GM18870 (cell line): ENCODE data around the gene DAPP1.
A peak's percentile ranks its signal among the peaks of the same experiment; 100 is the strongest.
"Not testable (repeated sequence)": the region's sequence is repeated elsewhere in the genome, so short reads cannot be mapped to it uniquely, and the experiment has no call there.

Experiments
- ATAC-seq: cut with Tn5 transposase; IDR thresholded peaks from one replicate; pipeline ENCODE4 v1.9.1; 2021; ENCODE audit warnings: moderate library complexity; ENCODE audit not compliant: unreplicated experiment

Gene DAPP1

DNA sequence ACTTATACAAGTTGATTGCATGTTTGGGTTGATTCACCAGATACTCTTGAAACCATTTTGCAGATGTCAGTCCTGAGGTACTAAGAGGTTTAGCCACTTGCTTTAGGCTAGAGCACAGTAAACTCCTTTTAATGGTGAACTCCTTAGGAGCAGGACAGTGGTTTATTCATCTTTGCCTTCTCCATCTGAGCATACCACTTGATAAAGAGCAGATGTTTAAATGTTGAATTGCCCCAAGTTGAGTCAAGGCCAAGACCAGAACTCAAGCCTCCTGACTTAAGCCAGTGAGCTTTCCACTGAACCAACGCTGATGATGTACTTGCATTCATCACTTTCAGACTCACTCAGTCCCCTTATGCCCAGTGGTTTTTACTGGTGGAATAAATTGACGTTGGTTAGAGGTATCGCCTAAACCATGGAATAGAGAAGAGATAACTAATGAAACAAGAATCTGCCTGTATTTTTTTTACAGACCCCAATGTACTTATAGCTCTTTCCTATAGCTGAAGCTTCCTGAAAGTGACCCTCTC lies 7.5 kb downstream of the DAPP1 start:
- no peak for ATAC-seq

DNA sequence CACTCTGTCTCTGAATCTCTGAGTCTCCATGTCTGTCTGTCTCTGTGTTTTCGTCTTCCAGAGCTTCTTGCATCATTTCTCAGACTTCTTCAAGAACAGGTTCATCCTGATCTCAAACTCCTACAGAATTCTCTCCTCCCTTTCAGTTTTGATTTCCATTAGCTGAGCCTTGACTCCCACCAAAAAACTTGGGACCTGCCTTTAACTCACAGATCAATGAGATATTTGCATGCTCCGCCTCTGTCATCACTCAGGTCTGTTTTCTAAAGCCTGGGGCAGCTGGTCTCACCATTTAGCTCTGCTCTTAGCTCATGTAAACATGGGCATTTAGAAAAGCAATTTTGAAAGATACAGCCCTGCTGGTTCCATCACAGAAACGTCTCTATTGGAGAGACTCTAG lies 8.6 kb downstream of the DAPP1 start:
- ATAC-seq = no peak

DNA sequence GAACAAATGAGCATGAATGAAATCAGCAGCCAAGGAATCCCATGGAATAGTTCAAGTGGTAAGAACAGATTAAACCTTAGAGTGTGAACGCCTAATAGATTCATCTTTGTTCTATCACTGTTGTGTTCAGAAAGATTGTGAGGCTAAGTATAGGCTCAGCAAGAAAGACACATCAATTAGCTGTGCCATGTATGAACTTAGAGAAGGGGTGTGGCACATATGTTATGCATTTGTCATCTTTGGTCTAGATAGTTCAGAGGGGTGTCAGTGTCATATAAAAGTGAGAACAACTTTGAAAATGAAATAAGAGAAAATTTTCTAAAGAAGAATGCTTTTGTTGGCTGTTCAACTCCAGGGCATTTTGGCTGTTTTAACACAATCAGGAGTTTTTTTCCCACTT lies 9.4 kb downstream of the DAPP1 start:
- ATAC-seq = no peak

DNA sequence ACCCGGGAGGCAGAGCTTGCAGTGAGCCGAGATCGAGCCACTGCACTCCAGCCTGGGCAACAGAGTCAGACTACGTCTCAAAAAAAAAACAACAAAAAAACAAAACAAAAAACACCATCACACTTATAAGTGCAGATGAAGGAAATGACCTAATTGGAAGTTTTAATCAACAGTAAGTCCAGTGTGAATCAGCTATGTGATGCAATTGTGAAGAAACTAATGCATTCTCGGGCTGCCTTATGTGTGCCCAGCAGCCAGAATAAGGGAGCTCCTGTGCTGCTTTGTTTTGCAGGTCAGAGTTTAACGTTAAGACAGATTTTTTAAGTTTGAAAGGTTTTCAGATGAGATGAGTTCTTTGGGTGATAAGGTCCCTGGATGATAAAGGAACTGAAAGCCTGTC lies 10.8 kb downstream of the DAPP1 start:
- ATAC-seq = no peak

DNA sequence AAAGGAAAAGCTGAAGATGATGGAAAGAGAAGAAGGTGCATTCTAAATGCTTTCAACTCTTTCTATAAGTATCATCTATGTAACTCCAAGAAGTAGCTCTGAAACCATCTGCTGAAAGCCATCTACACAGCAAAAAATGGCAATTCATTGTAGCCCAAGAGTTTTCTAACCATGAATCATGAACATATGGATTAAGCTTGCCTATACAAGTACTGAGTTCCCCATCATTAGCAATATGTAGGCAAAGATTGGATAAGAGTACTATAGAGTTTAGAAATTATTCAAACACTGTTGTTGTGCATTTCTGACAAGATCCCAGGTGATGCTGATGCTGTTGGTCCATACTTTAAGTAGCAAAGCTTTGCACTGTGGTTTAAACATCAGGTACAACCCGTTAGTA lies 11.2 kb downstream of the DAPP1 start:
- no peak for ATAC-seq

DNA sequence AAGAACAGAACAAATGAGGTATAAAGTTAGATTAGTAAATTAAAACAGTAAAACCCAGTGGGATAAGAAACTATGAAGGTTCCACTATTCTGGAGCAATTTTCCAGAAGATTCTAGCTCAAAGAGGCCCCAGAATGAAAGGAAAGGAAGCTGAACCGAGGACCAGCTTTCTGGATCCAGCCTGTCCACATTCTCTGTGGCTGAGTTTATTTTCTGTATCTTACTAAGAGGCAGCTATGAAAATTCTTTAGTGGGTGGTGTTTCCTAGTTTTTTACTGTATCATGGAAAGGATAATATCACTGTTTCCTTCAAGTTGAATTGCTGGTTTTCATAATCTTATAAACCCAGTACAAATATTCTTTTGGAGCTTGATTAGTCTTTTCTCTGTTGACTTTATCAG lies 11.8 kb downstream of the DAPP1 start:
- ATAC-seq = no peak

DNA sequence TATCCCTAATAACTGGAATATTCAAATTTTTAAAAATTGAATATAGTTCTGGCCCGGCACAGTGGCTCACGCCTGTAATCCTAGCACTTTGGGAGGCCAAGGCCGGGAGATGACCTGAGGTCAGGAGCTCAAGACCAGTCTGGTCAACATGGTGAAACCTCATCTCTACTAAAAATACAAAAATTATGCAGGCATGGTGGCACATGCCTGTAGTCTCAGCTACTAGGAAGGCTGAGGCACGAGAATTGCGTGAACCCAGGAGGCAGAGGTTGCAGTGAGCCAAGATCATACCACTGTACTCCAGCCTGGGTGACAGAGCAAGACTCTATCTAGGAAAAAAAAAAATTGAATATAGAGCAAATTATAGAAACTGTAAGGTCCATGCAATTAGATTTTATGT lies 13.4 kb downstream of the DAPP1 start:
- not testable (repeated sequence) for ATAC-seq

DNA sequence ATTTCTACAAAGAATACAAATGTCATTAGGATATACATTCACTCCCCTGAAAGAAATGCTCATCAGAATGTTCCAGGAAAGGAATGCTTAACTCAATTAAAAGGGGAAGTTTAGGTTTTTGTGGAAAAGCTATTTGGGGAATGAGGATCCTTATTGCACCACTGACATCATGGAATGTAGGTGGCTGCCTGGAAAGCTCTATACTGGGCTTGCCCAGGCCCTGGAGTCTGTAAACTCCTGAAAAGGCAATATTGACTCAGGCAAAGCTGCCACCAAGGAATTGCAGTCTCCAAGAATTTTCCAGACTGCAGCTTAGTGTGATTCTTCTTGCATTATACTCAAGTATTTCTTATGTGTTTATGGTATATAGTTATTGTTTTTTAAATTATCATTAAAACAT lies 15.7 kb downstream of the DAPP1 start:
- ATAC-seq = no peak

DNA sequence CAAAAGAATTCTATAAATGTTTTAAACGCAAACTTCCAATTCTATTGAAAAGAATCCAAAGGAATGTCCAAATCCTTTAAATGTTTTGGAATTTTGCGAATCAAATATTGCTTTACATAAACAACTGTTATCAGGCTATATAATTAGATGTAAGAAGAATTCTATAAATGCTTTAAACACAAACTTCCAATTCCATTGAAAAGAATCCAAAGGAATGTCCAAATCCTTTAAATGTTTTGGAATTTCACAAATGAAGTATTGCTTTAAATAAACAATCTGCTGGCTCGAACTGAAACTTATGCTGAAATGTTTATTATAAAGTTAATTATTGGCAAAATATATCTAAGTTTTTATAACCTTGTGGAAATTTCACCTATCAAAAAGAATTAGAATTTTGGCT lies 16.1 kb downstream of the DAPP1 start:
- no peak for ATAC-seq

DNA sequence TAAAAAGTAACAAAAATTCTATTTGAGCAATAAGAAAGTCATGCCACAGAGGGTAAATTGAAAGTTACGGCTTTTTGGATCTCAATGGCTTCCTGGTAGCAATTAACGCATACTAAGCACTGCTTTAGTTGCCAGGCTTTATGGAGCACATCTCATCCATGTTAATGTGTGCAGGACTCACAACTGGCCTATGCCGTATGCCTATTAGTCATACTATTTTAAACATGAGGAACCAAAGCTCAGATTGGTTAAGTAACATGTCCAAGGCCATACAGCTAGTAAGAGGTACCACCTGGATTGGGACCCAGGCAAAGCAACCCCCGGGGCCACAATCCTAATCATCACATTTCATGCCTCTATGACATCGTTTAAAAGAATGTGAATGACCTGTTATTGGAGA lies 17.1 kb downstream of the DAPP1 start:
- no peak for ATAC-seq

DNA sequence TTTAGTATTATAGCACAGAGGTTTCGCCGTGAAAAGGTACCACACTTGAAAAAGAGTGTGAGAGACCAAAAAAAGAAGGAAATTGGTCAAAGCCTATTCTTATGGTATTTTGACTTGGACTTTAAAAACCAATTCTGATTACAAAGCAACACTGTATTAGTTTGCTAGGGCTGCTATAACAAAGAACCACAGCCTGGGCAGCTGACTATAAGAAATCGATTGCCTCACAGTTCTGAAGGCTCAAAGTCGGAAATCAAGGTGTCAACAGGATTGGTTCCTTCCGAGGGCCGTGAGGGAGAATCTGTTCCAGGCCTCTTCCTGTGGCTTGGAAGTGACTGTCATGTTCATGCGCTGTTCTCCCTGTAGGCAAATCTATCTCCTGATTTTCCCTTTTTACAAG lies 17.9 kb downstream of the DAPP1 start:
- no peak for ATAC-seq

DNA sequence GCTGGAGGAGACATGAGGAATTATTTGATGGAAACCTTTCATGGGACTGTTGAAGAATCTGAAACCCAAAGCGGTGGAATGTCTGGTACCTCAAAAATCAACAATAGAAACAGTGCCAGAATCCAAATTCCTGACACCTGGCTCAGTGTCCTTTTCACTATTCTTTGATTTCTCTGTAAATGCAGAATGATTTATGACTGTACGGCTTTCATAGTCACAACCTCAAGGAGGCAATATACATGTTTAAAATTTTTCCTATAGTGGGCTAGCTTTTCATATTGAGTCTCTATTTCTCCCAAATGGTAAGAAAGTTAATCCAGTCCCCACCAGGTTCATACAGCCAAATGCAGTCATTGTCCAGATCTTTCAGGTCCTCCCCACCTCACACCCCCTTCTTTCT lies 19.3 kb downstream of the DAPP1 start:
- no peak for ATAC-seq

DNA sequence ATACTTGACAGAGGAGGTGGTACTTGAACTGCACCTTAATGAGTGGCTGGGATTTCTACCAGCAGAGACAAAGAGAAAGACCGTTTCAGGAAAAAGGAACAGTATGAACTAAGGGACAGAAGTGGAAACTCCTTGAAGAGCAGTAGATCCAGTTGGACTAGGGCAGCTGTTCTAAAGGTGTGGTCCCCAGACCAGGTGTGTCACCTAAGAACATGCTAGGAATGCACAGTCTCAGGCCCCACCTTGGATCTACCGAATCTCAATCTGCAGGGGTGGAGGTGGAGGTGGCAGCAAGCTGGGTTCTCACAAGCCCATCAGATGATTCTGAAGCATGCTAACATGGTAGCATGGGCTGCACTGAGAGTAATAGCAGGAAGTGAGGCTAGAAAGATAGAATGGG lies 22.3 kb downstream of the DAPP1 start:
- no peak for ATAC-seq

DNA sequence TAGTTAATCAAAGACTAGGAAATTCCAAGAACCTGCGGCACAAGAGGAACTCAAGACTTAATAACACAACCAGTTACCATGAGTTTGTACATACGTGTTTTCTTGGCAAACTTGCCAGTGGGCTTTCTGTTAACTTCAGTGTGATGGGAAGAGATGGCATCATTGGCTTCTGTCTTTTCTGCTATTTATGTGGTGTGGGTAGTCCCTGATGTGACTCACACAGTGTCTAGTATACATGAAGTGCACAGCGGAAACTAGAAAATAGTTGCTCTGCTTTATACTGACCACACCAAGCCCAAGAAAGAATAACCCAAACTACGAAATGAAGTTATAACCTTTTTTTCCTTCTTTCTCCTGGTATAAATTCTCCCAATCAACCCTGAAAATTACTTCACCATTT lies 24.5 kb downstream of the DAPP1 start:
- no peak for ATAC-seq

DNA sequence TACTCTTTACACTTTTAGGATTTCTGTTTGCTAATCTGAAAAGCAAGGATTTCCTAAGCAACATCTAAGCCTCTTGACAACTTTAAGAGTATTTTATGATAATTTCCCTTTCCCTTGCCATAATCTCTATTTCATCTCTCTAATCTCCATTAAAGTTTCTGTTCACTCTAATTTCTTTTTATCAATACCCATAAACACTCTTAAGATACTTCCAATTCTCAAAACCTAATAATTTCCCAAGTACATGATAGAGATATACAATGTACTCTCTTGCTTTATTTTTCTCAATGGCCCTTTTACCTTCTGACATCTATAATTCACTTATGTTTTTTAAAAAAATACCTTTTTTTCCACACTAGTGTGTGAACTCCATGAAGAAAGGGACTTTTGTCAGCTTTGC lies 26.8 kb downstream of the DAPP1 start:
- no peak for ATAC-seq

DNA sequence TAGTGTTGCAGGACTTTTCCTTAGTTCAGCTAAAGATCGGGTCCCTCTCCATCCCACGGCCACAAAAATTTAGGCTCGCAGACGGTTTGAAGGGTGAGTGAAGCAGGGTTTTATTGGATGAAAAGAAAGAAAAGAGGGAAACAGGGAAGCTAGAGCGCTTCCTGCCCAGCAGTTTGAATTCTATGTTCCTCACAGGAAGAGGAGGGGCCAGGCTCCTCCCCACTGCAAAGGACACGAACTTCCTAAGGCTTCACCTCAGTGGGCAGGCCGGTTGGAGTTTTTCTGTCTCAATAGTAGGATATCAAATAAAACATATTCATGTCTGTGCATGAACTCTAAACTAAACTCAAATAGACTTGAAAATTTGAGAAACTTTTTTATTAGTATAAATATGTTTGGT lies 27.4 kb downstream of the DAPP1 start:
- no peak for ATAC-seq

DNA sequence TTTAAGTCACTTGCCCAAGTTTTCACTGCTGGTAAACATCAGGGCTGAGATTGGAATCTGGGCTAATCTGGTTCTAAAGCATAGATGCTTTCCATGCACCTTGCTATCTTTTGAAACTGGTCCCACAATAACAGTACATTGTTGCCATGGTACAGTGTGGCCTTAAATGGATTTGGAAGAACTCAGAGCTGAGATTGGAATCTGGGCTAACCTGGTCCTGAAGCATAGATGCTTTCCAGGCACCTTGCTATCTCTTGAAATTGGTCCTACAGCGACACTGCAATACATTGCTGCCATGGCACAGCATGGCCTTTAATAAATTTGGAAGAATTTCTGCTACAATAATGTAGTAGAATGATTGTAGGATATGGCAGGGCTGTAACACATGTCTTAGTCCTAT lies 28.6 kb downstream of the DAPP1 start:
- no peak for ATAC-seq

DNA sequence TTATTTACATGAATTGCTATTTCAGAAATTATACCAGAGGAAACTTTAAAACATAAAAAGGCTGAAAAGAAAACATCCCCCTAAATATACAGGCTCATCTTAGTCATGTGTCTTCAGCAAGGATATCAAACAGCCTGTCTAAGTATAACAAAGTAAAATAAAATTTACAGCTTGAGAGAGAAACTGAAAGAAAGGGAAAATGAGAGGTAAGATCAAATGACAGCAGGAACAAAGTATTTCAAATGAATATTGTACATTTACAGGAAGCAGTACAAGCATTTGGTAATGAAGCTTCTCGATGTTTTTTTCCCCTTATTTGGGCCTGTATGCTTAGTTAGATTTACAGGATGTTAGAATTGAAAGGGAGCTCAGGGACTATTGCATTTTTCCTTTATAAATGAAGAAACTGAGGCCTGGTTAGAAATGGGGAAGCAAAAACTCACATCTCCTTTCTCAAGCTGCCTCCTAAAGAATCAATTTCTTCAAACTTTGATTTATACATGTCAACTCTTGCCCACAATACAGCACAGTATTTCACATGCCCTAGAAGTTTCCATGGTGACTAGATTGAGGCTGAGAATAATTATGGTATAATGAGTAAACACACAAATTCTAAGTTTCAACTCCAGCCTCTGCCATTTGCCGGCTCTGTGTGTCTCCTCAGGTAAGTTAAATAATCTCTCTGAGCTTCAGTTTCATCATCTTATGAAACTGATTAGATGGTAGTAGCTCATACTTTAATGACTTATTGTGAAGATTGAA lies 29.3 kb downstream of the DAPP1 start:
- ATAC-seq = no peak

DNA sequence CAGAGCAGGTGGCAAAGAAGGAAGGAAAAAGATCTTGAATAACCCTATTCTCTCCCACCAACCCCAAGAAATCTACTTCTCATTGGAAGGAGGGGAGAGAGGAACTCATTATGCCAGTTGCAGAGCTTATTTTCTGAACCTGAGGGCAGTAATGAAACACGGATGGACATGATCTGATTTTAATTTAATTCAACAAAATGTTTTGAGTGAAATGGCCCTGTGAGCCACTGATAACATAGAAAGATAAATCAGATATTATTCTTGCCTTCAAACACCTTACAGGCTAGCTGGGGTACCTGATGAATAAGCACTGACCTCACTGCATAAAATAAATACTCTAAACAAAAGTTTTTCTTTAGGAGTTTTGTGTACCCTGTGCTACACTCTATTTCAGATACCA lies 30.3 kb downstream of the DAPP1 start:
- ATAC-seq = no peak

DNA sequence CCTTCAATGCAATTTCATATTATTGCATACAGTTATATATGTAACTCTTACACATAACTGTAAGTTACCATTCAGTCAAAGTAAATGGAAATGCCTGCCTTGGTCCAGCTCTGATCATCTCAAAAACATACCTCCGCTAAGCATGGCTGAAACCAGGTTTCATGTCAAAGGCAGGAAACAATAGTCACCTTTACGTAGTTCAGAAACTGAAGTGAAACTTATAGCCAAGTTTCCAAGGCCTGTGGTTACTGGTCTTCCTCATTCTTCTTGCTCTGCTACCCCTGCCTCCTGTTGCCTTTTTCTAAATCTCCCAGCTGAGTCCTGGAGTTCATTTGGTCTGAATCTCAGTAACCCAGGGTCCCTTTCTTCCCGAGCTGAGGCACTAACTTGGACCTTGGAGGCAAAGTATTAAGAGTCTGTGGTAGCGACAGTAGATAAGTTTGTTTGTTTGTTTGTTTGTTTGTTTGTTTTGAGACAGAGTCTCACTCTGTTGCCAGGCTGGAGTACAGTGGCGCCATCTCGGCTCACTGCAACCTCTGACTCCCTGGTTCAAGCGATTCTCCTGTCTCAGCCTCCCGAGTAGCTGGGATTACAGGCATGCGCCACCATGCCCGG lies 30.8 kb downstream of the DAPP1 start:
- ATAC-seq = peak; percentile 69

DNA sequence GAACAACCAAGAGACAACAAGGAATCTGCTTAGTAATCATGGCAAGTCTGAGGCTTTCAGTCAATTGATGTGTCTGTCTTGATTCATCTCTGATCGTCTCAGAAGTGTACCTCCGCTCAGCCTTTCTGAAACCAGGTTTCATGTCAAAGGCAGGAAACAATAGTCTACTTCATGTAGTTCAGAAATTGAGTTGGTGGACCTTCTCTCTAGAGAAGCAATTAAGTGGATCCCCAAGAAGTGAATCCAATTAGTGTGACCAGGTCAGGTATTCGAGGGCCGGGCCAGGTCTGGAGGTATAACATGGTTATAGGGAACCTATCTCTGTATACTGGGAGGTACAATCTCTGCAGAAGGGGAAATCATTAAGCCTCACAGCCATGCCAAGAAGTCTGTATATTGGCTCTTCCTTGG lies 32.0 kb downstream of the DAPP1 start:
- ATAC-seq = peak; percentile 33

DNA sequence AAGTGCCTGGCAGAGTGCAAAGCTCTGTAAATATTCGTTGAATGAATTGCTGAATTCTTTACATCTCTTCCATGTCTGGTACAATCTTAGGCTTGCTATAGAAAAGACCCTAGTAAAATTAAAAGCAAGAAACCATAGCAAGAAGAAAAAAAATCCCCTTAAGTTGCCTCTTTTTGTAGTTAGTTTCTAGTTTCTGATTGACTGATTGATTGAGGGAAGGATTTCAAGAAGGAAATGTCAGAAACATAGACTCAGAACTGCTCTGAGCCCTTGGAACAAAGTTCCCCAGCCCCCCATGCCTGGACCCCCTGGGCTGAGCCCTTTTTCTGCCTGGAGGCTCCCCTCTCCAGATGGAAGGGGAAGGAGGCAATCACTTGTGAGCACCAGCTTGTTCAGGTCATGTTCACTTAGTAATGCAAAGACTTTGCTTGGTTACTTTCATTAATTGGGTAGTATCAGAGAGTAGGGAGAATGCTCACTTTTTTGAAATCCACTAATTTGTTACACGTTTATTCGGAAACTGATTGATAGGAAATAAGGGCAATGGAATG lies 35.6 kb downstream of the DAPP1 start:
- ATAC-seq = no peak
